Astrocyte (in vitro differentiated cells and primary cell): ENCODE data around the gene FAAP100. TPM values are rescaled to one million over a fixed set of nuclear protein-coding genes. Genes with fewer than 3 reads are reported as not detected.

Source experiments
- DNase-seq: peaks from one replicate; pipeline ENCODE4 v3.0.0-alpha.2; 2010; ENCODE audit warnings: low read depth
- FAIRE-seq: peaks from 2 replicates; lab custom pipeline; 2011; peaks lifted over from hg19 to GRCh38; lab: Jason Lieb, UNC
- H2AFZ ChIP-seq: 2 replicates; pipeline ENCODE4 v1.6.0; 2012; ENCODE audit warnings: low read depth, low read length, inconsistent platforms
- H3K27ac ChIP-seq: 2 replicates; pipeline ENCODE4 v1.5.1; 2011; ENCODE audit warnings: low read depth, low read length, inconsistent platforms
- H3K27me3 ChIP-seq: 2 replicates; pipeline ENCODE4 v1.6.0; 2011; ENCODE audit warnings: low read length, inconsistent platforms; ENCODE audit not compliant: insufficient read depth
- H3K36me3 ChIP-seq: 2 replicates; pipeline ENCODE4 v1.5.1; 2011; ENCODE audit warnings: low read length, inconsistent platforms; ENCODE audit not compliant: insufficient read depth
- H3K4me1 ChIP-seq: 2 replicates; pipeline ENCODE4 v1.5.1; 2011; ENCODE audit warnings: low read length, inconsistent platforms; ENCODE audit not compliant: insufficient read depth
- H3K4me2 ChIP-seq: 2 replicates; pipeline ENCODE4 v1.6.0; 2012; ENCODE audit warnings: low read length, inconsistent platforms
- H3K4me3 ChIP-seq: 2 replicates; pipeline ENCODE4 v1.5.1; 2011; ENCODE audit warnings: low read depth, mild to moderate bottlenecking, low read length, inconsistent platforms; ENCODE audit not compliant: insufficient read depth
- H3K79me2 ChIP-seq: 2 replicates; pipeline ENCODE4 v1.6.0; 2012; ENCODE audit warnings: mild to moderate bottlenecking, low read length, inconsistent platforms; ENCODE audit not compliant: insufficient read depth
- H3K9ac ChIP-seq: 2 replicates; pipeline ENCODE4 v1.6.0; 2012; ENCODE audit warnings: mild to moderate bottlenecking, low read length, inconsistent platforms
- H3K9me3 ChIP-seq: 2 replicates; pipeline ENCODE4 v1.5.1; 2012; ENCODE audit warnings: low read depth, mild to moderate bottlenecking, low read length, inconsistent platforms; ENCODE audit not compliant: insufficient read depth
- H4K20me1 ChIP-seq: 2 replicates; pipeline ENCODE4 v1.6.0; 2012; ENCODE audit warnings: low read length, inconsistent platforms; ENCODE audit not compliant: insufficient read depth
- H3K27ac Mint-ChIP-seq: one replicate; pipeline ENCODE4 v1.8.0; 2021; ENCODE audit warnings: mild to moderate bottlenecking, mixed read lengths; ENCODE audit not compliant: unreplicated experiment
- H3K27me3 Mint-ChIP-seq: one replicate; pipeline ENCODE4 v1.8.0; 2021; ENCODE audit warnings: low read depth, mixed read lengths; ENCODE audit not compliant: unreplicated experiment
- H3K36me3 Mint-ChIP-seq: one replicate; pipeline ENCODE4 v1.8.0; 2021; ENCODE audit warnings: low read depth, mixed read lengths; ENCODE audit not compliant: unreplicated experiment
- H3K4me1 Mint-ChIP-seq: one replicate; pipeline ENCODE4 v1.8.0; 2021; ENCODE audit warnings: low read depth, mixed read lengths; ENCODE audit not compliant: unreplicated experiment
- H3K4me3 Mint-ChIP-seq: one replicate; pipeline ENCODE4 v1.8.0; 2021; ENCODE audit warnings: mild to moderate bottlenecking, moderate library complexity, mixed read lengths; ENCODE audit not compliant: unreplicated experiment
- H3K9me3 Mint-ChIP-seq: one replicate; pipeline ENCODE4 v1.8.0; 2021; ENCODE audit warnings: mild to moderate bottlenecking, mixed read lengths; ENCODE audit not compliant: unreplicated experiment
- CTCF ChIP-seq: IDR thresholded peaks from 2 replicates; pipeline ENCODE4 v1.5.1; 2011; ENCODE audit warnings: low read depth, mild to moderate bottlenecking, inconsistent platforms, low read length, moderate library complexity; ENCODE audit not compliant: insufficient read depth
- EZH2 ChIP-seq: IDR thresholded peaks from 2 replicates; pipeline ENCODE4 v1.6.1; 2012; ENCODE audit warnings: mild to moderate bottlenecking, low read length, inconsistent platforms; ENCODE audit not compliant: insufficient read depth
- total RNA-seq: library from RNA; stranded (reverse); gene quantifications from 2 replicates; pipeline ENCODE4 v1.2.1, GENCODE V29; 2021

Gene FAAP100
- total RNA-seq, 1 donor from 2014 or later: 38.9 TPM

- no peaks in the 10 kb centered on the region for H3K9me3 Mint-ChIP-seq
- Histone ChIP-seq H3K9ac (peak overlapping the region; percentile 43), H3K9me3 (no peaks in the 10 kb centered on the region), H3K4me2 (peak overlapping the region; percentile 90), H3K36me3 (no peaks in the 10 kb centered on the region), H3K27ac (no peak overlapping the region), H3K4me3 (peak overlapping the region; percentile 44), H3K4me1 (peaks cover 46% of the 10 kb centered on the region), H3K27me3 (peaks cover 2% of the 10 kb centered on the region), H4K20me1 (peaks cover 53% of the 10 kb centered on the region), H2AFZ (no peak overlapping the region), H3K79me2 (peaks cover 39% of the 10 kb centered on the region)
- peaks cover 14% of the 10 kb centered on the region for H3K4me1 Mint-ChIP-seq
- FAIRE-seq (no peak), DNase-seq (no peak)
- no peaks in the 10 kb centered on the region for H3K27me3 Mint-ChIP-seq
- no peaks in the 10 kb centered on the region for H3K36me3 Mint-ChIP-seq
- no peak overlapping the region for H3K27ac Mint-ChIP-seq
- H3K4me3 Mint-ChIP-seq: peak overlapping the region; percentile 57
- TF ChIP-seq CTCF (no peak), EZH2 (no peak)
Observed at GRCh38 chr17:81519284-81520020, 32.7 kb downstream of the FAAP100 start.

- FAIRE-seq (no peak), DNase-seq (no peak)
- no peaks in the 10 kb centered on the region for H3K9me3 Mint-ChIP-seq
- no peaks in the 10 kb centered on the region for H3K27me3 Mint-ChIP-seq
- Histone ChIP-seq H4K20me1 (peaks cover 51% of the 10 kb centered on the region), H3K4me1 (peaks cover 50% of the 10 kb centered on the region), H3K36me3 (no peaks in the 10 kb centered on the region), H3K9me3 (no peaks in the 10 kb centered on the region), H3K4me2 (peak overlapping the region; percentile 90), H3K27me3 (peaks cover 2% of the 10 kb centered on the region), H3K9ac (peak overlapping the region; percentile 43), H3K79me2 (peaks cover 45% of the 10 kb centered on the region), H2AFZ (no peak overlapping the region), H3K27ac (no peak overlapping the region), H3K4me3 (peak overlapping the region; percentile 44)
- H3K4me3 Mint-ChIP-seq: peak overlapping the region; percentile 82
- TF ChIP-seq EZH2: no peak
- no peaks in the 10 kb centered on the region for H3K36me3 Mint-ChIP-seq
- H3K4me1 Mint-ChIP-seq: peaks cover 14% of the 10 kb centered on the region
- no peak overlapping the region for H3K27ac Mint-ChIP-seq
Observed at GRCh38 chr17:81518785-81519283, 33.3 kb downstream of the FAAP100 start.

GRCh38 chr17:81518113-81518784 lies 33.9 kb downstream of the FAAP100 start:
- H3K36me3 ChIP-seq: no peaks in the 10 kb centered on the region
- TF ChIP-seq EZH2: no peak
- TF ChIP-seq CTCF: no peak
- H3K27ac Mint-ChIP-seq: peak overlapping the region; percentile 90
- no peak overlapping the region for H2AFZ ChIP-seq
- peak overlapping the region; percentile 1 for H3K9ac ChIP-seq
- H3K27me3 ChIP-seq: peaks cover 2% of the 10 kb centered on the region
- H4K20me1 ChIP-seq: peaks cover 46% of the 10 kb centered on the region
- H3K9me3 Mint-ChIP-seq: no peaks in the 10 kb centered on the region
- H3K27me3 Mint-ChIP-seq: no peaks in the 10 kb centered on the region
- H3K4me3 Mint-ChIP-seq: peak overlapping the region; percentile 82
- H3K27ac ChIP-seq: no peak overlapping the region
- H3K4me2 ChIP-seq: peak overlapping the region; percentile 90
- peaks cover 51% of the 10 kb centered on the region for H3K4me1 ChIP-seq
- no peaks in the 10 kb centered on the region for H3K9me3 ChIP-seq
- DNase-seq (no peak), FAIRE-seq (no peak)
- H3K4me3 ChIP-seq: peak overlapping the region; percentile 44
- peaks cover 50% of the 10 kb centered on the region for H3K79me2 ChIP-seq
- no peaks in the 10 kb centered on the region for H3K36me3 Mint-ChIP-seq
- H3K4me1 Mint-ChIP-seq: peaks cover 14% of the 10 kb centered on the region
